ENCODE measurements around the gene NAE1.

GRCh38 chr16:66845791-66846221 is 15.0 kb upstream of the NAE1 start:
- TF ChIP-seq CTCF (conservative IDR thresholded peaks at IDR 0.05 in 1 of 2, IDR thresholded peaks at IDR 0.05 in 1 of 2; ENCODE audit: low read depth in 1 of 2, low read length in 2 of 2) (no peak), EZH2 (IDR thresholded peaks at IDR 0.05; ENCODE audit: low read length, missing control alignments) (no peak)
